Rectal smooth muscle tissue (tissue), 1 donor: Measurements from ENCODE around the gene ABCC4.
"Not testable (repeated sequence)": the region's sequence is repeated elsewhere in the genome, so short reads cannot be mapped to it uniquely, and the experiment has no call there.

Source experiments
- H3K27ac ChIP-seq: one replicate; pipeline ENCODE4 v1.7.0; 2013; ENCODE audit warnings: low read depth, low read length, inconsistent platforms
- H3K27me3 ChIP-seq: one replicate; pipeline ENCODE4 v1.7.0; 2013; ENCODE audit warnings: low read length; ENCODE audit not compliant: control insufficient read depth, insufficient read depth
- H3K36me3 ChIP-seq: one replicate; pipeline ENCODE4 v1.7.0; 2013; ENCODE audit warnings: low read length; ENCODE audit not compliant: control insufficient read depth, insufficient read depth
- H3K4me1 ChIP-seq: one replicate; pipeline ENCODE4 v1.7.0; 2013; ENCODE audit warnings: low read length; ENCODE audit not compliant: control insufficient read depth, insufficient read depth
- H3K4me3 ChIP-seq: one replicate; pipeline ENCODE4 v1.7.0; 2013; ENCODE audit warnings: low read length
- H3K9ac ChIP-seq: one replicate; pipeline ENCODE4 v1.7.0; 2013; ENCODE audit warnings: low read length

The ABCC4 gene

DNA sequence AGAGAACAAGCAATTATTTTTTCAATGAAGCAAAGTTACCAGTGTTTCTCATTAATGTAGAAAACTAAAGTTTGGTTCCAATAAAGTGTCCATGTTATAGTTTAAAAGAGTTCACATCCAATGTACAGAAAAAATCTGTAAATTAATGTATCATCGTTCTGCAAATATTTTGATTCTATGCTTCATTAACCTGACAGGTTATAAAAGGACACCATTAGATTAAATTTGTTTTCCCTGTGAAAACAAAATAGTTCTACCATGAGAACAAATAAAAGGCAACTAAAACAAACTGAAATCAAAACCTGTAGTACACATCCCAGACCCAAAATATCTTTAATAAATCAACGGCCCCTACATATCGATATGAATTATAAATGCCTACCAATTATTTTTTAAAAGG, 85.1 kb downstream of the ABCC4 start:
- H3K27me3 ChIP-seq: no peaks in the 10 kb centered on the region
- H3K36me3 ChIP-seq: no peaks in the 10 kb centered on the region
- no peak overlapping the region for H3K4me3 ChIP-seq
- H3K4me1 ChIP-seq: no peaks in the 10 kb centered on the region
- no peak overlapping the region for H3K27ac ChIP-seq
- no peak overlapping the region for H3K9ac ChIP-seq

GRCh38 chr13:95212983-95213850, 88.0 kb downstream of the ABCC4 start:
- H3K36me3 ChIP-seq: no peaks in the 10 kb centered on the region
- no peak overlapping the region for H3K27ac ChIP-seq
- H3K4me1 ChIP-seq: no peaks in the 10 kb centered on the region
- H3K9ac ChIP-seq: no peak overlapping the region
- no peaks in the 10 kb centered on the region for H3K27me3 ChIP-seq
- no peak overlapping the region for H3K4me3 ChIP-seq

DNA sequence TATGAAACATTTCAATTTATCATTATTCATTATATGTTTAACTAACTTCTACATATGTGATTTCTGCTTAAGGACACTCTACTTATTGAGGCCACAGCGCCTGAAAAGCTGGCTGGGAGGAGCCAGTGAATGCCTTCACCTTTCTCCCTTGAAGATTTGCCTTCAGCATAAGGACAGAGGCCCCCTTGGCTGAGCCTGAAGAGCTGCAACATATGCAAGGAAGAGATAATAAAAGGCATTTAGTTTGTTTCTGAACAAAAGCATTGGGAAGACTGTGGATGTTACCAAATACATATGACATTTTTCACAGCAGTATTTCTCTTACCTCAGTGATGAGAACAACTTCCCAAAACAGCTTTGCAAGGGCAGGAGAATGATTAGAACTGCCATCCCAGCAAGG, 92.1 kb downstream of the ABCC4 start:
- Histone ChIP-seq H3K36me3 (no peaks in the 10 kb centered on the region), H3K27ac (no peak overlapping the region), H3K4me1 (no peaks in the 10 kb centered on the region), H3K4me3 (no peak overlapping the region), H3K9ac (no peak overlapping the region), H3K27me3 (no peaks in the 10 kb centered on the region)

DNA sequence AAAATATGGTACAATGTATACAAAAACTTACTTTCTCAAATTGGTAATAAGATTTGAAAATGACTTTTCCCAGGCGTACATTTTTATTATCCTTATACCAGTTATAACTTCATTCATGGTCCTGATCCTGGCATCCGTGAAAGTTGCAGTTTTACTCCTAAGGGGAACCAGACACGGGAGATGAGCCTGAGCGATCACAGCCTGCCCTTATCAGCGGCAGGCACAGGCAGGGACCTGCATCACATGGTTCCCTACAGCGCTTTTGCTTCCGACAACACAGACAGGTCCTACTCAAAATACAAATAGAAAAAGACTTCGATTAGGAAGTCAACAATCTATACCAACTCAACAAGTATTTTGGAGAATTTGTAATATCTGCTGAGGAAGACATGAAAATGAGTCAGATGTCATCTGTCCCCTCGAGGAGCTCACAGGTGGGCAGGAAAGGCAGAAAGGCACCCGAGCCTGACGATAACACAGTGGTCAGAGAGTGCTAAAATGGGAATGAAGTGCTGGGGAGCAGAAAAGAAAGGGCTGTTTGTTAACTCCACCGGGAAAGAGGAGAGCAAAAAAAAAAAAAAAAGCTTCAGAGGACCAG, 93.4 kb downstream of the ABCC4 start:
- no peak overlapping the region for H3K4me3 ChIP-seq
- no peaks in the 10 kb centered on the region for H3K36me3 ChIP-seq
- no peaks in the 10 kb centered on the region for H3K4me1 ChIP-seq
- no peak overlapping the region for H3K27ac ChIP-seq
- H3K9ac ChIP-seq: no peak overlapping the region
- no peaks in the 10 kb centered on the region for H3K27me3 ChIP-seq

GRCh38 chr13:95206116-95206515, 95.1 kb downstream of the ABCC4 start:
- Histone ChIP-seq H3K4me1 (no peaks in the 10 kb centered on the region), H3K36me3 (no peaks in the 10 kb centered on the region), H3K4me3 (no peak overlapping the region), H3K9ac (no peak overlapping the region), H3K27me3 (no peaks in the 10 kb centered on the region), H3K27ac (no peak overlapping the region)

- Histone ChIP-seq H3K27me3 (no peaks in the 10 kb centered on the region), H3K27ac (no peak overlapping the region), H3K9ac (no peak overlapping the region), H3K36me3 (no peaks in the 10 kb centered on the region), H3K4me3 (no peak overlapping the region), H3K4me1 (no peaks in the 10 kb centered on the region)
These were observed 97.0 kb downstream of the ABCC4 start for GRCh38 chr13:95204231-95204765.

GRCh38 chr13:95201814-95202651, 99.2 kb downstream of the ABCC4 start:
- Histone ChIP-seq H3K4me1 (no peaks in the 10 kb centered on the region), H3K9ac (no peak overlapping the region), H3K27ac (no peak overlapping the region), H3K36me3 (no peaks in the 10 kb centered on the region), H3K27me3 (no peaks in the 10 kb centered on the region), H3K4me3 (no peak overlapping the region)

DNA sequence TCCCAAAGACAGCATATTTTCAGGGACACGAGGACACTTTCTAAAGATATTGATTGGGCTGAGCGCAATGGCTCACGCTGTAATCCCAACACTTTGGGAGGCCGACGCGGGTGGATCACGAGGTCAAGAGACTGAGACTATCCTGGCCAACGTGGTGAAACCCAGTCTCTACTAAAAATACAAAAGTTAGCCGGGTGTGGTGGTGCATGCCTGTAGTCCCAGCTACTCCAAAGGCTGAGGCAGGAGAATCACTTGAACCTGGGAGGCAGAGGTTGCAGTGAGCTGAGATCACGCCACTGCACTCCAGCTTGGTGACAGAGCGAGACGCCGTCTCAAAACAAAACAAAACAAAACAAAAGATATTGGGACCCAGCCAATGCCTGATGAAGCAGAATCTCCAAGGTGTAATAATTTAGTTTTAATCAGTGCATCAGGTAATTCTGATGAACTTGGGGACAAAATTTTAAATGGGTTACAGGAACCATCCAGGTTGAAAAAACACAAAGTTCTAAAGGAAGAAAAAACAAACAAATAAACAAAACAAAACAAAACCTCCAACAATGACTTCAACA, 100.8 kb downstream of the ABCC4 start:
- not testable (repeated sequence) for H3K4me1 ChIP-seq, H3K27ac ChIP-seq, H3K4me3 ChIP-seq, H3K9ac ChIP-seq, H3K36me3 ChIP-seq, H3K27me3 ChIP-seq

- Histone ChIP-seq H3K4me3 (no peak overlapping the region), H3K36me3 (no peaks in the 10 kb centered on the region), H3K27ac (no peak overlapping the region), H3K4me1 (no peaks in the 10 kb centered on the region), H3K9ac (no peak overlapping the region), H3K27me3 (no peaks in the 10 kb centered on the region)
These were observed 101.4 kb downstream of the ABCC4 start for GRCh38 chr13:95199896-95200295.

DNA sequence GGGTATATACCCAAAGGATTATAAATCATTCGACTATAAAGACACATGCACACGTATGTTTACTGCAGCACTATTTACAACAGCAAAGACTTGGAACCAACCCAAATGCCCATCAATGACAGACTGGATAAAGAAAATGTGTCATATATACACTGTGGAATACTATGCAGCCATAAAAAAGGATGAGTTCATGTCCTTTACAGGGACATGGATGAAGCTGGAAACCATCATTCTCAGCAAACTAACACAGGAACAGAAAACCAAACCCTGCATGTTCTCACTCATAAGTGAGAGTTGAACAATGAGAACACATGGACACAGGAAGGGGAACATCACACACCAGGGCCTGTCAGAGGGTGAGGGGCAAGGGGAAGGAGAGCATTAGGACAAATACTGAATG, 102.6 kb downstream of the ABCC4 start:
- not testable (repeated sequence) for H3K36me3 ChIP-seq, H3K9ac ChIP-seq, H3K4me3 ChIP-seq, H3K27ac ChIP-seq, H3K27me3 ChIP-seq, H3K4me1 ChIP-seq

DNA sequence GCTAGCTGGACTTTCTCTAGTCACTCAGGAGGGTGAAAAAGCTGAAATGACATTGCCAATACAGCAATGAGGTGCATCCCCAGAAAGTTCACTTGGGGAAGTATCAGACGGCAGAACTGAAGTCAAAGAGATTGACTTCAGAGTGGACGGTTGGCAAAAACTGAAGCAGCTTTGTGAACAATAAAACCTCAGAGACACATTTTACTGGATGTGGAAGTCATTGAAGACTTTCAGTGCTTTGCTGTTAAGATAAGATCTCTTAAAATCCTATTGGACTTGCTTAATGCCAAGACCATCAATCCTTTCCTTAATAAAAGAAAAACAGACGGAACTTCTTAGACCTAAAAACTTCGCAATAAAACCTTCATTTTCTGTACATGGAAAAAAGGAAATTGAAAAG, 103.7 kb downstream of the ABCC4 start:
- no peaks in the 10 kb centered on the region for H3K27me3 ChIP-seq
- no peak overlapping the region for H3K4me3 ChIP-seq
- H3K36me3 ChIP-seq: no peaks in the 10 kb centered on the region
- no peak overlapping the region for H3K9ac ChIP-seq
- no peaks in the 10 kb centered on the region for H3K4me1 ChIP-seq
- no peak overlapping the region for H3K27ac ChIP-seq

GRCh38 chr13:95195146-95195545, 106.1 kb downstream of the ABCC4 start:
- Histone ChIP-seq H3K9ac (no peak overlapping the region), H3K36me3 (no peaks in the 10 kb centered on the region), H3K27ac (no peak overlapping the region), H3K4me3 (no peak overlapping the region), H3K27me3 (no peaks in the 10 kb centered on the region), H3K4me1 (no peaks in the 10 kb centered on the region)
